Brain pericyte (primary cell): ENCODE measurements around the gene PPP6R2.
"Not testable (repeated sequence)": the region's sequence is repeated elsewhere in the genome, so short reads cannot be mapped to it uniquely, and the experiment has no call there.

Experiments
- DNase-seq: peaks from one replicate; pipeline ENCODE4 v3.0.0-alpha.2; 2012; ENCODE audit warnings: low read depth, low spot score

The PPP6R2 gene

DNA sequence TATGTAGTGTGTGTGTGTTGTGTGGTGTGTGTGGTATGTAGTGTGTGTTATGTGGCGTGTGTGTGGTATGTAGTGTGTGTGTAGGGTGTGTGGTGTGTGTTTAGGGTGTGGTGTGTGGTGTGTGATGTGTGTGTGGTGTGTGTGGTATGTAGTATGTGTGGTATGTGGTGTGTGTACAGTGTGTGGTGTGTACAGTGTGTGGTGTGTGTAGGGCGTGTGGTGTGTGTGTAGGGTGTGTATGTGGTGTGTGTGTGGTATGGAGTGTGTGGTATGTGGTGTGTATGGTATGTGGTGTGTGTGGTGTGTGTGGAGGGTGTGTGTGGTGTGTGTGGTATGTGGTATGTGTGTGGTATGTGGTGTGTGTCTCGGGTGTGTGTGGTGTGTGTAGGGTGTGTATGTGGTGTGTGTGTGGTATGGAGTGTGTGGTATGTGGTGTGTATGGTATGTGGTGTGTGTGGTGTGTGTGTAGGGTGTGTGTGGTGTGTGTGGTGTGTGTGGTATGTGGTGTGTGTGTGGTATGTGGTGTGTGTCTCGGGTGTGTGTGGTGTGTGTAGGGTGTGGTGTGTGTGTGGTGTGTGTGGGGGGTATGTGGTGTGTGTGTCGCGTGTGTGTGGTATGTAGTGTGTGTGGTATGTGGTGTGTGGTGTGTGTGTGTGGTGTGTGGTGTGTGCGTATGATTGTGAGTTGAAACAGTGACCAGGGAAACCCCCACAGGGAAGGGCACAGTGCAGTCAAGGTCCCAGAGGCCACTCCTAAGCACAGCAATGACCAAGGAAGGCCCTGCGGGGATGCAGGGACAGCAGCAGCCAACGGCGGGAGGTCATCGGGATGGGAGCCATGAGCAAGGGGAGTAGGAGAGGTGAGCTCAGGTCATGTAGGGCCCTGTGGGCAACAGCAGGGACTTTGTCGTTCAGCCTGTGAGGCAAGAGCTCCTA, 2.9 kb upstream of the PPP6R2 start:
- no peak for DNase-seq

DNA sequence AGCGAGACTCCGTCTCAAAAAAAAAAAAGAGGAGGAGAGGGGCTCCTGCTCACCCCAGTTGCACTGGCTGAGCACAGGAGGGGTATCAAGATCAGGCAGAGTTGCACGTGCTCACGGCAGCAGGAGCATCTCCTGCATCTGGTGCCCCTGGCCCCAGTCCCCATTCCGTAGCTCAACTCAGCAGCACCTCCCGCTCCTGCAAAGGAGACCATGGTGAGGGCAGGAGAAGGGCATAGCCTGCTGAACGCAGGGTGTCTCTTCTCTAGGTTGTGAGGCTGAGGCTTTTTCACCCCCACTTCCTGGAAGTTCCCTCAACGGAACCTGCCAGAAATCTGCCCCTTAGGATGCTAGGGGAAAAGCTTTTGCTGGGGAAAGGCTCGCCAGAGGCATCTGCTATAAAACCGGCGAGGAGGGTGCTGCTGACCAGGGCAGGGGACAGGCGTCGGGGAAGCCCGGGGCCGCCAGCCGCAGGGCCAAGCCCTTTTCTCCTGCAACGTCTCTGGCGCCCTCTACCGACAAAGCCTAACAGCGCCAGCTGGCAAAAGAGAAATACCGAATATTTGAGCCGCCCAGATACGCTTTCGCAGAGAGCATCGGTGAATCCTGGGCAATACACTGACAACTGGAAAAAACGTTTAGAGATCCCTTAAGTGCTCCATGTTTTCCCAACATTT, 1.0 kb upstream of the PPP6R2 start:
- DNase-seq: peak; percentile 41

DNA sequence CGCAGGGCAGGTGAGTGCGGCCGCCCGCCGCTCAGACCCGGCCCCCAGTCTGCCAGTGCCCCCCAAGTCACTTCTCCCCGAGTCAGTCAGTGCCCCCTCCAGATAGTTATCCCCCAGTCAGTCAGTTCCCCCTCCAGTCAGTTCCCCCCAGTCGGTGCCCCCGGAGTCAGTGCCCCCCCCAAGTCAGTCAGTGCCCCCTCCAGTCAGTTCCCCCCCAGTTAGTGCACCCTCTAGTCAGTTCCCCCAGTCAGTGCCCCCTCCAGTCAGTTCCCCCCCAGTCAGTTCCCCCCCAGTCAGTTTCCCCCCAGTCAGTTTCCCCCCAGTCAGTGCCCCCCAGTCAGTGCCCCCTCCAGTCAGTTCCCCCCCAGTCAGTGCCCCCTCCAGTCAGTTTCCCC, 411 bp downstream of the PPP6R2 start:
- DNase-seq: no peak

DNA sequence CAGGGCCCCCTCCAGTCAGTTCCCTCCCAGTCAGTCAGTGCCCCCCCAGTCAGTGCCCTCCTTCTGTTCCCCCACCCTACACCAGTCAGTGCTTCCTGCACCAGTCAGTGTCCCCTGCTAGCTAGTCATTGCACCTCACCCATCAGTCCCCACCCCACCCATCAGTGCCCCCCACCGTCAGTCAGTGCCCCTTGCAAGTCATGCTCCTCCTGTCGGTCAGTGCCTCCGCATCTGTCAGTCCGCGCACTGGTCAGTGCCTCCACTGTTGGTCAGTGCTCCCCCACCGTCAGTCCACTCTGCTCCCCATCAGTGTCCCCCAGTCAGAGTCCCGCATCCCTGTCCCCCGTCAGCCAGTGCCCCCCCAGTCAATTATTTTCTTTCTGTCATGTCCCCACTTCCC, 3.3 kb downstream of the PPP6R2 start:
- no peak for DNase-seq

DNA sequence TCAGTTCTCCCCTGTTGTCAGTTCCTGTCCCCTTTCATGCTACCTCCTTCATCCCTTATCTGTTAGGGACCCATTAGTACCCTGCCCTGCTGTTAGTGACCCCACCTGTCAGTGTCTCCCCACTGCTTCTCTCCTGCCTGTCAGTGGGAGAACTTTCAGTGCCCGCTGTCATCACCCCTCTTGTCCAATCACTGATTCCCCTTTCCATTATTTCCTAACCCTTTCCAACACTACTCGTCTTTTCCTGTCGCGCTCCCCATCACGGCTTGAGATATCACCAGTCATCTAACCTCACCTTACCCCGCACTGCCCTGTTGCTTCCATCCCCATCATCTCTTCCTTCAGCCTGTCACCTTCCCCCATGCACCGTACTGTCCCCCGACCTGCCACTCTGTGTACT, 4.0 kb downstream of the PPP6R2 start:
- DNase-seq: no peak

DNA sequence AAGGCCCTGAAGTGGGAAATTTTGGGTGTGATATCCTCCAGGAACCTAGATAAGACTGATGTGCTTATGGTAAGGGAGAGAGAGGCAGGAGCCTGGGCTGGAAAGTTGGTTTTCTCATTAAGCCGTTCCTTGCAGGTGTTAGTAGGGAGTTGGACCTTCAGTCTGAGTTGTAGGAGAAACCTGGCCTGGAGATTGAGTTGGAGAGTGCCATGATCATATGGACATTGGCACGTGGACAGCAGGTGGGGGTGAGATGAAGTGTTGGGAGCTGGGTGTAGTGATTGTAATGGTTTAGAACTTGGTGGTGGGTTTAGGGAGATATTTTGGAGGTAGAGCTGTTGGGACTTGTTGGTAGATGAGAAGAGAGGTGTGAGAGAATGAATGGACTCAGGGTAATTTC, 4.9 kb downstream of the PPP6R2 start:
- no peak for DNase-seq

DNA sequence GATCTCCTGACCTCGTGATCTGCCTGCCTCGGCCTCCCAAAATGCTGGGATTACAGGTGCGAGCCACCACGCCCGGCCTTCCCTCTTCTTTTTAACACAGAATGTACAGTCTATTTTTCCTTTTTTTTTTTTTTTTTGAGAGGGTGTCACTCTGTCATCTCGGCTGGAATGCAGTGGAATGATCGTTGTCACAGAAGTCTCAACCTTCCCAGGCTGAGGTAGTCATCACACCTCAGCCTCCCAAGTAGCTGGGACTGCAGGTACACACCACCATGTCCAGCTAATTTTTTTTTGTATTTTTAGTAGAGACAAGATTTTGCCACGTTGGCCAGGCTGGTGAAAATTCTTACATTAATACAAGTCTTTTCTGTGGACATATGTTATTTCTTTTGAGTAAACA, 13.1 kb downstream of the PPP6R2 start:
- no peak for DNase-seq

DNA sequence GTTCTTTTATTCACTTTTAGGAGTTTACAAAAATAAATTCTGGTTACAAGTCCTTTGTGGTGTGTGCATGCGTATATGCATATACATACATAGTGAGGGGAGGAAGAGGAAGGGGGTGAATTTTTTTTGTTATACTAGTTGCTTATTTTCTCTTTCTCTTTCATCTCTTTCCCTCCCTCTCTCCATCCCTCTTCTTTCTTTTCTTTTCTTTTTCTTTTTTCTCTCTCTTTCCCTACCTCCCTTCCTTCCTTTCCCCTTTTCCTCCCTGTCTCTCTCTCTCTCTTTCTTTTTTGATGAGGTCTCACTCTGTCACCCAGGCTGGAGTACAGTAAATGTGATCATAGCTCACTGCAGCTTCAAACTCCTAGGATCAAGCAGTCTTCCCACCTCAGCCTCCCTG, 14.1 kb downstream of the PPP6R2 start:
- no peak for DNase-seq

DNA sequence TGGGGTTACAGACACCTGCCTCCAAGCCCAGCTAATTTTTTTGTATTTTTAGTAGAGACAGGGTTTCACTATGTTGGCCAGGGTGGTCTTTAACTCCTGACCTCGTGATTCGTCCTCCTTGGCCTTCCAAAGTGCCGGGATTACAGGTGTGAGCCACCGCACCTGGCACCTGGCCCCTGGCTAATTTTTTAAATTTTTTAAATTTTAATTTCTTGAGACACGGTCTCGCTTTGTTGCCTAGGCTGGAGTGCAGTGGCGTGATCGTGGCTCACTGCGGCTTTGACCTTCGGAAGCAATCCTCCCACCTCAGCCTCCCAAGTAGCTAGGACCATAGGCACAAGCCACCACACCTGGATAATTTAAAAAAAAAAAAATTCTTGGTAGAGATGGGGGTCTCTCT, 14.6 kb downstream of the PPP6R2 start:
- no peak for DNase-seq

DNA sequence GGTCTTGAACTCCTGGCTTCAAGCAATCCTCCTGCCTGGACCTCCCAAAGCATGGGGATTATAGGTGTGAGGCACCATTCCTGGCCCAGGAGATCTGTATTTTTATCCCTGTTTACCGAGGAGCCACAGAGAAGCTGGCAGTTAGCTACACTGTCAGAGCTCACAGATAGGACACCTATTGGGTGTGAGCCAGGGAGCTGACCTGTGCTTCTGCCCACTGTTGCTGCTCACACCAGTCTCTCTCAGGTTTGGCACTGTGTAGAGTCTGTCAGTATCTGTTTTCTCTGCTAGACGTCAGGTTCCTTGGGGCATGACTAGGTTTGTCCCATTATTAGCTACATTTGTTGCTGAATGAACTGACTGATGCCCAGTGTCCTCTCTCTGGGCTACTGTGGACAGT, 17.5 kb downstream of the PPP6R2 start:
- no peak for DNase-seq

DNA sequence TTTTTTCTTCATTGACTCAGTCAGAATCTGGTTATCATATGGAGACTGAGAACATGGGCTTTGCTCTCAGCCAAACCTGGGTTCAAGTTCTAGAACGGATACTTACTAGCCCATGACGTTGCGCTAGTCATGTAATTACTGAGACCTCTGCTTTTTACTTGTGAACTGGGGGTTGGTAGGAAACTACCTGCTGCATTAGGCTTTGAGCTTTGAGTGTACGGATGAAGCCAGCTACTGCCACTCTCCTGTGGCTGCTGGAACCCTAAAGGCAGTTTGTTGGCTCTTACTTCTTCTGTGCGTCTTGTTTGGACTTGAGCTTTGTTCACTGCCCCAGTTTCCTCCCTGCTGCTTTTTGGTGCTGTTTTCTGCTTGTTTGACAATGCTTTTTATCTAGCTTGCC, 18.1 kb downstream of the PPP6R2 start:
- no peak for DNase-seq

DNA sequence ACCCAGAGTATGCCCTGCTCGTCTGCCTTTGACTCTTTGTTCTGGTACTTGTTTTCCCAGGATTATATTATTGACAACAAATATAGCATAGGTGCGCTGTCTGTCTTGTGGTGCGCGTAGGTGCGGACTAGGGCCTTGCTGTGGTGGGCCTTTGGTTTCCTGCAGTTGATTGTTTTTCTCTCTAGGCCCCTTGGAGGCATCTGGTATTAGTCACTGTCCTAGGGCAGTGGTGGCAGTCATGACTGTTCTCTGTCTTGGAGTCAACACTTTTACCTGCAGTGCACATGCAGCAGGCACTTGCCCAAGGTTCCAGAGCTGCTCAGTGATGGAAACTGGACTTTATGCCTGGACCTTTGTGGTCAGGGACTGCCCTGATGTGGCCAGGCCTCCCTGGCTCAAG, 18.6 kb downstream of the PPP6R2 start:
- no peak for DNase-seq

DNA sequence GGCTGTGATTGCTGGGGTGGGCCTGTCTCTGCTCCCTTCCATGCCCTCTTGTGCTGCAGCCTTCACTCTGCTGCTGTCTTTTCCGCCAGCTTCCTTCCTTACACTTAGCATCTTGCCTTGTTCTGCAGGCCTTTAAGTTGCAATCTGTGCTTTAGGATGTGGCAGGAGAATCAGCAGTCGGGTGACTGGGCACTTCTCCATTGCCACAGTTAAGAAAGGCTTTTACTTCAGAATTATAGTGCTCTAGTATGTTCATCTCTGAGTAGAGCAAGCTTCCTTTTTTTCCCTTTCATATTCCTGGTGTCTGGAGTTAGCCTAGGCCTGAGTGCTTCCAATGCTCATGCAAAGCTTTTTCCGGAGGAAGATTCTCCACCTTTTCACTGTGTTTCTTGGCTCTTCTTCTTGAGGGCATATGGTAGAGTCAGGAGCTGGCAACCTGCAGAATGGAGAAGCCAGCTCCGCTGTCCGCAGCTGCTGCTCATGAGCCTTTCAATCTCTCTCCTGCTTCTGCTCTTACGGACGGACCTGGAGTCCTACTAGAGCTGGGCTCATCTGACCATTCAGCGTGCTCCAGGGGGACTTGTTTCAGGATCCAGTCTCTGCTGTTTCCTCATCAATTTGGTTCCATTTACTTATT, 20.2 kb downstream of the PPP6R2 start:
- DNase-seq: no peak

DNA sequence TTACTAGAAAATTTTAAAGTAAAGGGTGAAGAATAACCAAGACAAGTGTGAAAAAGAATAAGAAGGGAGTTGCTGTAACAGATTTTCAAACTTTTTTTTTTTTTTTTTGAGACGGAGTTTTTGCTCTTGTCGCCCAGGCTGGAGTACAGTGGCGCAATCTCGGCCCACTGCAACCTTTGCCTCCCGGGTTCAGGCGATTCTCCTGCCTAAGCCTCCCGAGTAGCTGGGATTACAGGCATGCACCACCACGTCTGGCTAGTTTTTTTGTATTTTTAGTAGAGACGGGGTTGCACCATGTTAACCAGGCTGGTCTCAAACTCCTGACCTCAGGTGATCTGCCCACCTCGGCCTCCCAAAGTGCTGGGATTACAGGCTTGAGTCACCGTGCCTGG, 20.7 kb downstream of the PPP6R2 start:
- DNase-seq: not testable (repeated sequence)

DNA sequence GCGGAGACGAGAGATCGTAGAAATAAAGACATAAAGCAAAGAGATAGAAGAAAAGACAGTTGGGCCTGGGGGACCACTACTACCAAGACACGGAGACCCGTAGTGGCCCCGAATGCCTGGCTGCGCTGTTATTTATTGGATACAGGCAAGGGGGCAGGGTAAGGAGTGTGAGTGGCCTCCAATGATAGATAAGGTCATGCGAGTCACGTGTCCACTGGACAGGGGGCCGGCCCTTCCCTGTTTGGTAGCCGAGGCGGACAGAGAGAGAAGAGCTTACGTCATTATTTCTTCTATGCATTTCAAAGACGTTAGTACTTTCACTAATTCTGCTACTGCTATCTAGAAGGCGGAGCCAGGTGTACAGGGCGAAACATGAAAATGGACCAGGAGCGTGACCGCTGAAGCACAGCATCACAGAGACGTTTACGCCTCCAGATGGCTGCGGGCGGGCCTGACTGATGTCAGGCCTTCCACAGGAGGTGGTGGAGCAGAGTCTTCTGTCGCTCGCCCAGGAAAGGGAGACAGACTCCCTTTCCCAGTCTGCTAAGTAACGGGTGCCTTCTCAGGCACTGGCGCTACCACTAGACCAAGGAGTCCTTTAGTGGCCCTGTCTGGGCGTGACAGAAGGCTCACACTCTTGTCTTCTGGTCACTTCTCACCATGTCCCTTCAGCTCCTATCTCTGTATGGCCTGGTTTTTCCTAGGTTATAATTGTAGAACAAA, 24.8 kb downstream of the PPP6R2 start:
- DNase-seq: no peak

DNA sequence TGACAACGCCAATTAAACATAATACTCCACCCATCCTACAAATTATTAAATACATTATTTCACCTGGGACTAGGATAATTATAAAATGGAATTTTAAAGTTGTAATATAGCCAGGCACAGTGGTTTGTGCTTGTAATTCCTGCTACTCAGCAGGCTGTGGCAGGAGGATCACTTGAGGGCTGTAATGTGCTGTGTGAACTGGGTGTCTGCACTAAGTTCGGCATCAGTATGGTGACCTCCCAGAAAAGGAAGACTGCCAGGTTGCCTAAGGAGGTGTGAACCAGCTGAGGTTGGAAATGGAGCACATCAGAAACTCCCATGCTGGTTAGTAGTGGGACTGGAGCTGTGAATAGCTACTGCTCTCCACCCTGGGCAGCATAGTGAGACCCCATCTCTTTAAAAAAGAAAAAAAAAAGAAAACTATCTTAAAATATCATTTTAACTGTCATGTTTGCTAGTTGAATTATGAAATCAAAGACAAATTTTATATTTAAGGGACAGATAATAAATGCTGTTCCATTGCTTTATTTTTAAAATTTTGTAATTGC, 28.0 kb downstream of the PPP6R2 start:
- DNase-seq: no peak

DNA sequence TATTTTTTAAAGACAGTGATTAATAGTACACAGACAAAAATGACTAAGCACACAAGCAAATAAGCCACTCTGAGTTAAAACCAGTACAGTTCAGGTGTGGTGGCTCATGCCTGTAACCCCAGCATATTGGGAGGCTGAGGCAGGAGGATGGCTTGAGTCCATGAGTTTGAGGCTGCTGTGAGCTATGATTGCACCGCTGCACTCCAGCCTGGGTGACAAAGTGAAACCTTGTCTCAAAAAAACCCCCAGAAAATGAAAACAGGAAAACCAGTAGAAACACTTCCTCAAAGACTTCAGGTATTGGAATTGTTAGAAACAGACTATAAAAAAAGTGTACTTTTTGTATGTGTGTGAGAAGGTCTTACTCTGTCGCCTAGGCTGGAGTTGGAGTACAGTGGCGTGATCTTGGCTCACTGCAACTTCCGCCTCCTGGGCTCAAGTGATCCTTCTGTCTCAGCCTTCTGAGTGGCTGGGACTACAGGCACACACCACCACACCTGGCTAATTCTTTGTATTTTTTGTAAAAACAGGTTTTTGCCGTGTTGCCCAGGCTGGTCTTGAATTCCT, 33.0 kb downstream of the PPP6R2 start:
- no peak for DNase-seq

DNA sequence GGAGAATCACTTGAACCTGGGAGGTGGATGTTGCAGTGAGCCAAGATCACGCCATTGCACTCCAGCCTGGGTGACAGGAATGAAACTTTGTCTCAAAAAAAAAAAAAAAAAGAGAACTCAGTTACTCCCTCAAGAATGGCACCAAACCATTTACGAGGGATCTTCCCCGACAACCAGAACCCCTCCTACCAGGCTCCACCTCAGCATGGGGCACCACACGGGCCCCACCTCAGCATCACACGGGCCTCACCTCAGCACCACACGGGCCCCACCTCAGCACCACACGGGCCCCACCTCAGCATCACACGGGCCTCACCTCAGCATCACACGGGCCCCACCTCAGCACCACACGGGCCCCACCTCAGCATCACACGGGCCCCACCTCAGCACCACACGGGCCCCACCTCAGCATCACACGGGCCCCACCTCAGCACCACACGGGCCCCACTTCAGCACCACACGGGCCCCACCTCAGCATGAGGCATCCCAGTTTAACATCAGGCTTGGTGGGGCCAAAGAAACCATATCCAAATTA, 38.0 kb downstream of the PPP6R2 start:
- not testable (repeated sequence) for DNase-seq

DNA sequence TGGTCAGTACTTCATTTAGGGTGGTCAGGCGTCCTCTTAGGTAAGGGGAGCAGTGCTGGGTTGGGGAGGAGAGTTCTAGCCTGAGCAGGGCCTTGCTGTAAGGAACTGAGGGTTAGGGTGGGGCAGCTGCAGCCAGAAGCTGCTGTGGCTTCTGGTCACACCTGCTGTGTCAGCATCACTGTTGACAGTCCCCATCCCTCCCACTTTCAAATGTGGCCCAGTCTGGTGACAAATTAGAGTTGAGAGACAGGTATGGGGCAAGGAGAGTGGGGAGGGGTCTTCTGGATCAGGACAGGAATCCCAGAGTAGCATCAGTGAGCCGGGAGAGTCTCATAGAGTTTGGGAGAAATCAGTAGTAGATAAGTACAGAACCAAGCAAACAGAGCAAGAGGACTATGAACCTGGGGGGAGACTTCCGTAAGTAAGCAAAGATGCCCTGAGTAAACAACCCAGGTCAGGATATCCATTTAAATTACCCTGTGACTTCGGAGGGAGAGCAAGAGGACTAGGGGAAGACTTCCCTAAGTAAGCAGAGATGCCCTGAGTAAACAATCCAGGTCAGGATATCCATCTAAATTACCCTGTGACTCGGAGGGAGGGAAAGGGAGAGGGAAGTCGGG, 53.7 kb downstream of the PPP6R2 start:
- no peak for DNase-seq

DNA sequence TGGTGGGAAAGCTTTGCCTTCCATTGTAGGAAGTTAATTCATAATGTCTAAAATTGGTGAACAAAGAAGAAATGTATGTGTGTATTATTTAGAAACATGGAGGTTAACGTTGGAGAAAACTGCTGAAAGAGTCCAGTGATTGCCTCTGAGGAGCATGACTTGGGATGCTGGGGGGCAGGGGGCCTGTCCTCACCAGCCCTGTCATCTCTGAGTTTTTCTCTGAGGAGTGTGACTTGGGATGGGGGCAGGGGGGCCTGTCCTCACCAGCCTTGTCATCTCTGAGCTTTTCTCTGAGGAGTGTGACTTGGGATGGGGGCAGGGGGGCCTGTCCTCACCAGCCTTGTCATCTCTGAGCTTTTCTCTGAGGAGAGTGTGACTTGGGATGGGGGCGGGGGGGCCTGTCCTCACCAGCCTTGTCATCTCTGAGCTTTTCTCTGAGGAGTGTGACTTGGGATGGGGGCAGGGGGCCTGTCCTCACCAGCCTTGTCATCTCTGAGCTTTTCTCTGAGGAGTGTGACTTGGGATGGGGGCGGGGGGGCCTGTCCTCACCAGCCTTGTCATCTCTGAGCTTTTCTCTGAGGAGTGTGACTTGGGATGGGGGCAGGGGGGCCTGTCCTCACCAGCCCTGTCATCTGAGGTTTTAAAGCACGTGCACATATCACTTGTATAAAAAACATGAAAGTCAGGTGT, 54.4 kb downstream of the PPP6R2 start:
- DNase-seq: not testable (repeated sequence)
